NCI-H2171 treated with DMSO at 0.1 percent for 48 hours (cell line): ENCODE data around the gene CYP4V2.
"Not testable (repeated sequence)": the region's sequence is repeated elsewhere in the genome, so short reads cannot be mapped to it uniquely, and the experiment has no call there.

Source experiments
- DNase-seq: peaks from one replicate; lab custom pipeline; 2025; lab: John Stamatoyannopoulos, UW

CYP4V2 gene

DNA sequence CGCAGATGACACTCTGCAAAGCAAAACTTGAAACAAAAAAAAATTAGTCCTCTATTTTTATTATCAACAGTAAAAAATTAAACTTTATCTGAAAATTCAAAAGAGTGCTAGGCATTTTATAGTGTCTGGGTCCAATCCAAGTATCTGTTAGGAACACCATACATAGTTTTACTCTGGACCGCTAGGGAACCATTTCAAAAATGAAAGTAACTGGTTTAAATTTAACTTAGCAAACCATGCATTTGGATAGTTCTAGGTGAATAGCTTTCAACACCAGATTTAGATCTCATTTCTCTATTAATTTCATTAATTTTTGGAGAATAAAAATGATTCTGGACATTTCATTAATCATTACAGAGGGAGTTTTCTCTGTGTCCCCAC lies 37.1 kb downstream of the CYP4V2 start:
- DNase-seq = no peak

GRCh38 chr4:186234367-186234766 lies 43.0 kb downstream of the CYP4V2 start:
- no peak for DNase-seq

- no peak for DNase-seq
These were observed 44.8 kb downstream of the CYP4V2 start for GRCh38 chr4:186236126-186236525.

- DNase-seq = no peak
These were observed 49.1 kb downstream of the CYP4V2 start for GRCh38 chr4:186240452-186240847.

- DNase-seq = peak; percentile 51
These were observed 49.6 kb downstream of the CYP4V2 start for GRCh38 chr4:186240848-186241491.

- no peak for DNase-seq
These were observed 50.2 kb downstream of the CYP4V2 start for GRCh38 chr4:186241616-186242015.

DNA sequence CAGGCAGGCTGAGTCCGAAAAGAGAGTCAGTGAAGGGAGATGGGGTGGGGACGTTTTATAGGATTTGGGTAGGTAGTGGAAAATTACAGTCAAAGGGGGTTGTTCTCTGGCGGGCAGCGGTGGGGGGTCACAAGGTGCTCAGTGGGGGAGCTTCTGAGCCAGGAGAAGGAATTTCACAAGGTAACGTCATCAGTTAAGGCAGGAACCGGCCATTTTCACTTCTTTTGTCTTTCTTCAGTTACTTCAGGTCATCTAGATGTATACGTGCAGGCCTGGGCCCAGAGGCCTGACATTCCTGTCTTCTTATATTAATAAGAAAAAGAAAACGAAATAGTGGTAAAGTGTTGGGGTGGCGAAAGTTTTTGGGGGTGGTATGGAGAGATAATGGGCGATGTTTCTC lies 50.7 kb downstream of the CYP4V2 start:
- DNase-seq = not testable (repeated sequence)

DNA sequence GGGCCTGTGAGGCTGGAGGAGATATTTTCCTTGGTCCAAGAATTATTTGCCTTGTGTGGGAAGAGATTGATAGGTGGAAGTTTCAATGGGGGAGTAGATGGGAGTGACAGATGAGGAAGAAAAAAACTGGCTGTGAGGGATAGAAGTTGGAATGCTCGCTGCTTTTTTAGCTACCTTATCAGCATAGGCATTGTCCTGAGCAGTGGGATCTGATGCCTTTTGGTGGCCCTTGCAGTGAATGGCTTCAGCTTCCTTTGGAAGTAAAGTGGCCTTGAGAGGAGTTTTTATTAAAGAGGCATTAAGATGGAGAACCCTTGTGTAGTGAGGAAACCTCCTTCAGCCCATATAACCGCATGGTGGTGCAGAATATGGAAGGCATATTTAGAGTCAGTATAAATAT lies 52.0 kb downstream of the CYP4V2 start:
- DNase-seq = no peak

DNA sequence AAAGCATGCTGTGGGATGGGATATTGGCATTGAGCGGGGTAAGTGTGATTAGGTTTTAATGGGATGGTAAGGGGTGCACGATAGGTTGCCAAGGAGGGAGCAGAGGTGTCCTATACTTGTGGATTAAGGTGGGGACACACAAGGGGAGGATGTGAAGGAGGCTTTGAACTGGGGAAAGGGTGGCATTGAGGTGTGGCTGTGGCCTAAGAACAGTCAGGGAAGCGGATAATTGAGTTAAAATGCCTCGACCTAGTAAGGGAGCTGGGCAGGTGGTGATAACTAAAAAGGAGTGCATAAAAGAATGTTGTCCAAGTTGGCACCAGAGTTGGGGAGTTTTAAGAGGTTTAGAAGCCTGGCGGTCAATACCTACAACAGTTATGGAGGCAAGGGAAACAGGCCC lies 53.5 kb downstream of the CYP4V2 start:
- DNase-seq = no peak

GRCh38 chr4:186247062-186247752 lies 55.8 kb downstream of the CYP4V2 start:
- DNase-seq = not testable (repeated sequence)

GRCh38 chr4:186248643-186249042 lies 57.3 kb downstream of the CYP4V2 start:
- no peak for DNase-seq

- no peak for DNase-seq
These were observed 58.7 kb downstream of the CYP4V2 start for GRCh38 chr4:186249785-186250754.

- DNase-seq = no peak
These were observed 59.4 kb downstream of the CYP4V2 start for GRCh38 chr4:186250760-186251159.

DNA sequence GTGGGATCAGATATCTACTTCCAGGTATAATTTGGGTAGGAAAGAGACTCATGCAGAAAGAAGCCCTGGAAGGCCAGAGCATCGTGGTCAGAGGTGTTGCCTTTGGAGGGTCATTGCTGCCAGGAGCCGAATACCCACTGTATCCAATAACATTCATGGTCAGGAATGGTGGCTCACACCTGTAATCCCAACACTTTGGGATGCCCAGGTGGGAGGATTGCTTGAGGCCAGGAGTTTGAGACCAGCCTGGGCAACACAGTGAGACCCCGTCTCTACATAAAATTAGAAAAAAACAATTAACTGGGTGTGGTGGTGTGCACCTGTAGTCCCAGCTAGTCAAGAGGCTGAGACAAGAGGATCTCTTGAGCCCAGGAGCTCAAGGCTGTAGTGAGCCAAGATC lies 63.8 kb downstream of the CYP4V2 start:
- DNase-seq = no peak

DNA sequence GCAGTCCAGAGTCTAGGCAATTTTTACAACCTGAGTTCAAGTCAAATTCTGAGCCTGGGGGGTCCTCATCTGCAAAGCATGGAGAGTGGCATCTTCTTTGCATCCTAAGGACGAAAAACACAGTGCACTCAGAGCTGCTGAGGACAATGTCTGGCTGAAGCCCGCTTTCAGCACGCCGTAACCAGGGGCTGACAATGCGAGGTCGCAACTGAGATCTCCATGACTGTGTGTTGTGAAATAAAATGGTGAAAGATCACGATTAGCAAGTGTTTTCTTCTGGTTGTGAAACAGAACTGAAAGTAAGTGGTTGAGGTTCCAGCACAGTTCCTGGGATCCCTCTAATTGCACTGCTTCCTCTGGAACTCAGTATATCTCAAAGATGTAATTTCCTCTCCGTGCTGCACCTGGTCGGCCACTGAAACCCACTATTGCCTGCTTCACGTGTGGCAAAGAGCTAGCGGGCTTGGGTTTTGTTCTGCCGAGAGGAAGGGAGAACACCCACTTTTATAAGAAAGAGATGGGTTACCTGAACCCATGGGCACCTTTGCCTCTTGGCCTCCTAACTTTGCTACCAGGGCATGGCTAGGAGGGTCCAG lies 66.9 kb downstream of the CYP4V2 start:
- DNase-seq = no peak

- DNase-seq = no peak
These were observed 68.7 kb downstream of the CYP4V2 start for GRCh38 chr4:186260117-186260503.
